KG1 (cell line): ENCODE results near the gene MBD4.
"Not testable (repeated sequence)": the region's sequence is repeated elsewhere in the genome, so short reads cannot be mapped to it uniquely, and the experiment has no call there.

Experiments used
- DNase-seq: peaks from one replicate; lab custom pipeline; 2025; lab: John Stamatoyannopoulos, UW

The MBD4 gene

GRCh38 chr3:129429602-129430001 is 10.1 kb downstream of the MBD4 start:
- no peak for DNase-seq

- DNase-seq: no peak
Measured at GRCh38 chr3:129429080-129429451, 10.7 kb downstream of the MBD4 start.

- DNase-seq: no peak
Measured at GRCh38 chr3:129428376-129429079, 11.2 kb downstream of the MBD4 start, which contains the start of gene EFCAB12. TSS of gene EFCAB12 (minus strand) at chr3:129428636. CDS start at chr3:129428488, 148 bp downstream.

- no peak for DNase-seq
Measured at GRCh38 chr3:129428007-129428375, 11.8 kb downstream of the MBD4 start.

- no peak for DNase-seq
Measured at GRCh38 chr3:129425619-129426018, 14.1 kb downstream of the MBD4 start.

GRCh38 chr3:129425213-129425612 is 14.5 kb downstream of the MBD4 start:
- DNase-seq: no peak

- DNase-seq: no peak
Measured at GRCh38 chr3:129424185-129424841, 15.4 kb downstream of the MBD4 start.

- no peak for DNase-seq
Measured at GRCh38 chr3:129422897-129423296, 16.9 kb downstream of the MBD4 start.

- DNase-seq: no peak
Measured at GRCh38 chr3:129421988-129422745, 17.6 kb downstream of the MBD4 start.

- DNase-seq: no peak
Measured at GRCh38 chr3:129421236-129421883, 18.4 kb downstream of the MBD4 start.

- DNase-seq: no peak
Measured at GRCh38 chr3:129419476-129419875, 20.3 kb downstream of the MBD4 start.

- DNase-seq: no peak
Measured at GRCh38 chr3:129418041-129418973, 21.4 kb downstream of the MBD4 start.

- no peak for DNase-seq
Measured at GRCh38 chr3:129417326-129417725, 22.4 kb downstream of the MBD4 start.

- no peak for DNase-seq
Measured at GRCh38 chr3:129416415-129416814, 23.3 kb downstream of the MBD4 start.

GRCh38 chr3:129415830-129416229 is 23.9 kb downstream of the MBD4 start:
- DNase-seq: no peak

GRCh38 chr3:129415378-129415777 is 24.4 kb downstream of the MBD4 start:
- no peak for DNase-seq

GRCh38 chr3:129413687-129414506 is 25.9 kb downstream of the MBD4 start:
- DNase-seq: no peak

GRCh38 chr3:129413238-129413637 is 26.5 kb downstream of the MBD4 start:
- not testable (repeated sequence) for DNase-seq

- no peak for DNase-seq
Measured at GRCh38 chr3:129412542-129413198, 27.1 kb downstream of the MBD4 start.

GRCh38 chr3:129410971-129411370 is 28.8 kb downstream of the MBD4 start:
- no peak for DNase-seq
